ENCODE data around the gene GRM7.

Gene GRM7

DNA sequence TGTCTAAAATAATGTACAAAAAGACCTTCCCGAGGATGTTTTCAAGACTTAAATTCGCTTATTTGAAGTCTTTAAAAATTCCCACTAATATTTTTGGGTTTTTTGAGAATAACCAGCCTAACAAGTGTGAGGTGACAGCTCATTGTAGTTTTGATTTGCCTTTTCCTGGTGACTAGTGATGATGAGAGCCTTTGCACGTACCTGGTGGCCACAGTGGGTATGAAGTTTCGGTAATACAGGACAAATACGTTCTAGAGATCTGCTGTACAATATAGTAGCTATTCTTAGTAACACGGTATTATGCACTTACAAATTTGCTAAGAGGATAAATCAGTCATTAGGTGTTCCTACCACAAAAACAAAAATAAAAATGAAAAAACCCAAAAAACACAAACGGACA, 124.9 kb downstream of the GRM7 start:
- no peak for DNase-seq

DNA sequence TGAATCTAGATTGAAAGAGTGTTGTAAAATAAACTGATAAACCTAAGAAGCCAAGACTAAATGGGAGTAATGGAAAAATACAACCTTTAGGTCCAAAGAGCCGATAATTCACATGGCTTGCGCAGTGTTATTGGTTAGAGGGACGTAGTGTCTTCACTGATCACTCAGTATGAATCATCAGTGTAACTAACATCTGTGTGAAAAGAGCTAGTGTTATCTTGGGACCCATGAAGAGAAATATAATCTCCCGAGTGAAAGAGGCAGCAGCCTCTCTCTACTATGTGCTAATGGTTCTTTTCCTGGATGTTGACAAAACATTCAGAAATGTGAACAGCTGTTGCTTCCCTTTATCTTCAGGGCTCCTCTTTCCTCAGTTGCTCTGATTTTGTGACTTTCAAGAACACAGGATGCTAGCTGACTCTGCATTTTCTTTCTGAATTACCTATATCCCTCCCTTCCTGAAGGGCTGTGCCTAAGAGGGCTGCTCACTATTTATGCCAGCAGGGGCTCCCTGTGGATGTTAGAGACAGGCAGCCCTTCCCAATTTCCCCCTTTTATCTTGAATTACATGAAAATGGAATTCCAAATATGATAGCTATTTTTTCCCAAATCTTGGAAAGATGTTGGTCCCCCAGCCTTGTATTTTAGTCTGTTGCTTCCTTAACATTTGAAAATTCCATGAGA, 128.8 kb downstream of the GRM7 start:
- DNase-seq: no peak

DNA sequence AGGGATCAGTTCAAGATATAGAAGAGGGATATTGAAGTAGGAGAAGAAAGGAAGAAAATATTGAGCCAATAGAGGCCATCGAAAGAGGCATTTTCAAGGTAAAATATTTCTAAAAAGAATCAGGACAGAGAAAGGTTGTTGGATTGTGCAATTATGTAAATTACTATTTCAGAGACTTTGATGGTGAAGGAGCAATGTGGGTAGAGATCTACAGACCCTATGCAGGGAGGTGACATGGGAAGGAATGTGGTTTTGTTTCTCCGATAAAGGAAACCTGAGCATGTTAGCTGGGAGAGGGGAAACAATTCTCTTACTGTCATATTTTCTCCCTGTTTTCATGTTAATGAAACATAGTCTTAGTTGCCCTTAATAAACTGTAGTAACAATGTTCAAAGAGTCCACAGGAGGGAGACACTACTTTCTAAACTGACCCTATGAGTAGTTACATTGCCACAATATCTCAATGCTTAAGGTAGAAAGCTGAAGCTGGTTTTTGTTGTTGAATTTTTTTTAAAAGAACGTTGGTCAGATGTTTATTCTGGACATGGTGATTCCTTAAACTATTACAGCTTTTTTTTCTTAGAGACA, 133.3 kb downstream of the GRM7 start:
- no peak for DNase-seq

DNA sequence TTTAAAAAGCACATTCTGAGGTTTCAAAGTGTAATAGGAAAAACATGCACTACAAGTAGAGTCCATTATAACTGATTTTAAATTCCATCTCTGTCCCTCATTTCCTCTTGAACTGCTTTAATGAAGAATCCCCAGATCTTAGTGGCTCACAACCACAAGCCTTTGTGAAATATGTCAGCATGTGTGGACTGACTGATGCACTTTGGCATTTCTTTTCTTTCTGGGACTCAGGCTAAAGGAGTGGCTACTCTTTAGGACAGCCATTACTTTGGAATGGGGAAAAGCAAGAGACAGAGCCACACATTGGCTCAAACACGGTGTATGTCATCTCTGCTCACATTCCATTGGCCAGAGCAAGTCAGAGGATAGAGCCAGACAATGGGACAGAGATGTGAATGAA, 139.6 kb downstream of the GRM7 start:
- DNase-seq: no peak

DNA sequence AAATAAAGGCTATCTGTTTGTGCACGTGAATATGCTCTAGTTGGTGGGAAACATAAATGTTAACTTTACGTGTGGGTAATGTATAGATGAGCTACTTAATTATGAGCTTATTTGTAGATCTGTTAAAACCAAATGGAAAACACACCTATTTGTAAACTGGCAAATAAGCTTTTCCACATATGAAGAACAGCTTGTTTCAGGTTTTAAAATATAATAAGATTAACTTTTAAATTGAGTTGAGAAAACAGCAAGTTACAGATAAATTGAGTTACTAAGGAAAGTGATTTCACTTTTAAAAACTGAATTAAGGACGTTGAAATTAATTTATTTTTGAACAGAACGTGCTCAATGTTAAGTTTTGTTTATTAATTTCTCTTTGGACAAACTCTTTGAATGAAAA, 140.5 kb downstream of the GRM7 start:
- no peak for DNase-seq

DNA sequence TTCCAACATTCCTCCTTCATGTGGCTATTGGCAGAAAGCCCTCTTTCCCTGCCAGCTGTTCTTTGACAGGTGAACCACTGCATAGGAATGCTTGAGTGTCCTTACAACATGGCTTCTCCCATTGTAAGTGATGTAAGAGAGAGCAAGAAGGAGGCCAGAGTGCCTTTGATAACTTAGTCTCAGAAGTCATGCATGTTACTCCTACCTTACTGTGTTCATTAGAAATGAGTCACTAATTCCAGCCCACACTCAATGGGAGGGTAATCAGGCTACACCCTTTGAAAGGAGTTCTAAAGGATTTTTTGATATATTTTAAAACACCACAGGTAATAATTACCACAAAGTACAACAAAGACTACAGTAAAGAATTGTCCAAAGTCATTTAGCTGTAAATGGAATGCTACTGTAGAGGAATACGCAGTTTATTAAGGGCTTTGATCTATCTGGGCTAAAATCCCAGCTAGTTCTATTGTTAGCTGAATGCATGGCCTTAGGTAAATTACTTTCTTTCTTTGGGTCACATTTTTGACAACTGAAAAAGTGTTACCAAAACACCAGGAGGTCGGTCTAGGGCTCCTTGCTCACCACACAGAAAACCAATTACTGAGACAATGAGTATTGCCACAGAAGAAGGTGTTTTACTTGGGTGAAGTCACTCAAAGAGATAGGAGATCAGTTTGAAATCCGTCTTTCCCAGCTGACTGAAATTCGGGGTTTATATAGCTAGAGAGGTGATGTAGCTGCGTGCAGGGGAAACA, 154.9 kb downstream of the GRM7 start:
- DNase-seq: no peak

DNA sequence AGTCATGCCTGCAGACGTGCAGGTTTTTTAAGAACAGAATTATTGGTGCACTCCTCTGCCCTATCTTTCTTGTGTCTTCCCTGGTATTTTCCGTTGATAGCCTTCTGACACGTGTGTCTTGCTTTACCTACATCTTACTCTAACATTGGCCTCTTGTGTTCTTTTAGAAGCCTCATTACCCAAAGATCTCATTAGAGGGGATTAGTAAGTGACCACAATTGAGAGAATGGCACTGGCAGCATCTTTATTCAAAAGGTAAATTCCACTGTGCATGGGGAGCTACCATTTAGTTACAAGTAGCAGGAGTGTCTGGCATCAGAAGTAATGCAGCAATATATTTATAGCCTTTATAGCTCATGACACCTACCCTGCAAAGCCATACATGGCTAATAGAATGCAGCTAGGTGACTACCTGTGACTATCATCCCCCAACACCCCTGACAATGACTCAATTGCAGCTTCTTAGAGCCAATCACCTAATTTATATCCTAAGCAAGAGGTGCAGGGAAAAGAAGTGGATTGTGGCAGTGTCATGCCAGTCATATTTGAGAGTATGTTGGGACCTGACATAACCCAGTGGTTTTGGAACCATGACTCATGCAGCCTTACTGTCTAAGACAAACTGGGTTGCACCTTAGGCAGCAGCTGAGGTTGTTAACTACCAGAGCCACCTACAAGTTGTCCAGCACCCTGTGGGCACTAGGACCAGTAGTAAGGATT, 164.8 kb downstream of the GRM7 start:
- no peak for DNase-seq

DNA sequence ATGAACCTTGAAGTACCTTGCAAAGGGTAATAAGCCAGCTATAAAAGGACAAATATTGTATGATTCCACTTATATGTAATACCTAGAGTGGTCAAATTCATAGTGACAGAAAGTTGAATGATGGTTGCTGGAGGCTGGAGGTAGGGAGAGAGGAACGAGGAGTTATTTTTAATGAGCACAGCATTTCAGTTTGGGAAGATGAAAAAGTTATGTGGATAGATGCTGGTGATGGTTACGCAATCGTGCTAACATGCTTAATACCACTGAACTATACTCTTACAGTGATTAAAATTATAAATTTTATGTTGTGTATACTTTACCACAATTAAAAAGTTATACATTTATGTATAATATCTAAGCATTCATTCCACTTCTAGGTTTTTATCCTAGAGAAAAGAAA, 168.6 kb downstream of the GRM7 start:
- DNase-seq: peak in 1 of 4 experiments; percentile 0

DNA sequence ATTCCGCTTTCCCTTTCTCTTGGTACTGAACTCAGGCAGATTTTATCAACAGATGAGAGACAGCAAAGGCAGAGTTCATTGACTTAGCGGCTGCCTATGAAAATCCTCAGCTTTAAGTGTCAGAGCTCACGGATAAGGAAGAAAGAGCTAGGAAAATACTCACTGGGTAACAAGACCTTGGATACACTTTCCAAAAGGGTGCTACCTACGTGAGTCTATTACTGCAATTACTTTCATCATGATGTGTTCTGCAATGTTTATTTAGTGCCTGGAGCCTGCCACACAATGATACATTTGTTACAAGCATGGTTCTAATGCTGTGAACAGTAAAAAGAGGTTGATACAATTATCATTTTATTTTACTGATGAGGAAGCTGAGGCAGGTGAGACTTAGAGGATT, 177.5 kb downstream of the GRM7 start:
- DNase-seq: no peak

DNA sequence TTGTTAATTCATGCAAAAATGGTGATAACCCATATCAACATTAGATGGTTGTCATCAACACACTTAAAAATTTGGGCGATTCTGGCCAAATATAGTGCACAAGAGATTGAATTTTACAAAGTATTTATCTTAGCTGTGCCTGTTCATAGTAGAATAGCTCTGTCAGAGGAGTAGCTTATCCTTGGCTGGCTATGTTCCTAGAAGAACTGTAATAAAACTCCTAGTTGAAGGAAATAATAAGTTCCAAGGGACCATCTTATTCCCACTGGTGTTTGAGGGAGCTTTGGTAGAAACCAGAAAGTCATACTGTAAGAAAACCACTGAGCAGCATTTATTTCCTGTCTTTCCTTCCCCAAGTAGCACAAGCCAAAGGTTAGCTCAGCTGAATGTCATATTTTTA, 201.8 kb downstream of the GRM7 start:
- DNase-seq: no peak

DNA sequence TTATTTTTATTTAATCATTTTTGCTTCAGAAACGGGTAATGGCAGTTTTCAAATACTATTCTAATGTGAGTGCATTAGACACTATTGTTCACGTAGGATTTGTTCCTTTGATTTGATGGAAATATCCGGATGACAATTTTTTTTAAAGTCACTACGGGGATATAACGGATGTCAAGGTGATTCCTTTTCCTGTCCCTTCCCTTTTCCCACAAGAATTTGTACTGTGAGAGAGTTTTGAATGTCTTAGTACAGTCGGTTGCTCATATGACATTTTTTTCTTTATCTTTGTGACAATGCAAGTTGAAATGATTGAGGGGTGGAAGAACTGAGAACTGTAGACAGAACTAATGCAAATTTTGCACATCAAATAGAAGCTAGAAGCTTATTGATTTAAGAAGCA, 209.5 kb downstream of the GRM7 start:
- no peak for DNase-seq

DNA sequence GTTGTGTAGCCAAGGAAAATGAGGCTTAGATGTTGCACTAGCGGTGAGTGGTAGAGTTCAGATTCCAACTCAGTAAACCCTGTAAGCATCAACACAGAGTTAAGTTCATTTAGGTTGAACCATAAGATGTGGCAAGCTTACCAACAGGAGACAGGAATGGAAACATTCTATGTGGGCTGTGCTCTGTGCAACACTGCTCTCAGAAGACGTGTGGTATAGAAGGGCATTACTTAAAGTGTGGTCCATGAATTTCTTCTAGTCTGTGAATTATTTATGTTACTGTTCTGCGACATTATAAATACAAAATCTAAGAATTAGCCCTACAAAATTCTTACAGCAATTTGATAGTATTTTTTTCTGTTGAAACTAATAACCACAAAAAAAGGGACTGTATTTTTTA, 213.3 kb downstream of the GRM7 start:
- DNase-seq: no peak

DNA sequence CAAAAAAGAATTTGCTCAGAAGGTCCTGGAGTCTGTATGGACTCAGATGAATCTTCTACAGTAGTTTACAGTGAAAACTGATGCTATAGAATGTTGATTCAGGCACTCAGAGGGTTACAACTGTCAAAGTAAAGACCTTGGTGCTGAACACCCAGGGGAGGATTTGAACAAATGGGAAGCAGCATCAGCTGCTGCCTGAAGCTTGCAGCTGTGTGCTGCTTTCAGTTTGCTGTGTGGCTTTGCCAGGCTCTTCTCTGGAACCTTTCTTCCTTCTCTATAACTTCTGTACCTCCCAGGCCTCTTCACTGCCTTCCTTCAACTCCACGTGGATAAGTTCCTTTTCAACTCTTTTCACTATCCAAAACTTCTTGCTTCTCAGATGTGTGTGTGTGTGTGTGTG, 214.2 kb downstream of the GRM7 start:
- DNase-seq: no peak

DNA sequence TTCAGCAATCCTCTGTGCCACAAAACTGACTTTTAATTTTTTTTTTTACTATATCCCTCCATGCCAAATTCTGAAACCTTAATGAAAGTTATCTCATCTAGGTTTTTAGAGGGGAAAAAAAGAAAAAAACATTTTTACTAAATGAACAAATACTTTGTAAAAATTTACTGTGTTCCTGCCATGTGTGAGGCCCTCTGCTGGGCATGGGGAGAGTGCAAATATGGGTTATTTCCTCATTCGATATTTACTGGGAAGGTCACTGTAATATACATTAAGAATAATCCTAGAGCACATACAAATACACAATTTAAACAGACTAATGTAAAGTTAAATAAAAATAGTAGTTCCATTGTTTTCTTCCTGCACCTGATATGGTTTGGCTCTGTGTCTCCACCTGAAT, 215.0 kb downstream of the GRM7 start:
- DNase-seq: peak in 1 of 4 experiments; percentile 1

DNA sequence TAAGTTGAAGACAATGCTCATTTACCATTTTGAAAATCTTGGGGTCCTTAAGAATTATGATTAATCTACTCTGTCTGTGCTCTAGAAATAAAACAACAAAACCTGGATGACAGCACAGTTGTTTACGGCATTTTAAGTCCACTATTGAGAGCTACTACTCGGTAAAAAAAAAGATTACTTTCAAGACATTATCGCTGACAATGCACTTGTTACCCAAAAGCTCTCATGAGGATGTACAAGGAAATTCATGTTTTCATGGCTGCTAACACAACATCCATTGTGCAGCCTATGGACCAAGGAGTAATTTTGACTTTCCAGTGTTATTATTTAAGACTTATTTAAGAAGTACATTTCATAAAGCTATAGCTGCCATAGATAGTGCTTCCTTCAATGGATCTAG, 221.3 kb downstream of the GRM7 start:
- no peak for DNase-seq

DNA sequence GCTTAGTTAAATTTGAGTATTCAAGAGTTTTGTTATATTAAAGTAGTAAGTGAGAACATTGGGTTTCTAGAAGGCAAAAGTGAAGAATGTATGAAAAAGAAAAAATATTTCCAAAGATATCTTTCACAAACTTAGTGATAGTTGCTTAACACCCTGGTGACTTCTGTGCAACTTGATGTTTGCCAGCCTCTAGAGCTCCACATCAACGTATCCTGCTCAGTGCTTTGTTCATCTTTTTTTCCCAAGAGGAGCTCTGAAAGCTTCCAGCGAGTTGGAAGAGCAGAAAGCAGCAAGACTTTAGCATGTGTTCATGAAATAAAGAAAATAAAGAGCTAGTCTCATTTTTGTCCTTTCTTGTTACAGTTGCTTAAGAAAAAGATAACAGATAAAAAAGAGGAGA, 225.5 kb downstream of the GRM7 start:
- DNase-seq: no peak

DNA sequence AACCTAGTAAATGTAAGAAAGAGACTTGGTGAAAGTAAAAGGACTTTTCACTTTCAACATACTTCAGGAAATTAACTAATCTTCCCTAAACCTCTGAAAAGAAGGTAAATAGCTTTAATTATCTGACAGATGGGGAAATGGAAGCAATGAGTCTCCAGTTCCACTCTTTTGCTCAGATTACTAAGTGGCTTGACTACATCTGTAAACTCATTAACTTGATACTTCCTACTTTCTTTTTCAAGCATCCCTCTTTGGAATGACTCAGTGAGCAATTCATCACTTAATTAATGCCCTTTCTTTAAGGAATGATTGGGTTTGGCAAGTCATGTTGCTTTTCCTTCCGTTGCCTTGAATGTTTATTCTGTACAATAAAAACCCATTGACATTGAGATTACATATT, 234.2 kb downstream of the GRM7 start:
- DNase-seq: no peak

DNA sequence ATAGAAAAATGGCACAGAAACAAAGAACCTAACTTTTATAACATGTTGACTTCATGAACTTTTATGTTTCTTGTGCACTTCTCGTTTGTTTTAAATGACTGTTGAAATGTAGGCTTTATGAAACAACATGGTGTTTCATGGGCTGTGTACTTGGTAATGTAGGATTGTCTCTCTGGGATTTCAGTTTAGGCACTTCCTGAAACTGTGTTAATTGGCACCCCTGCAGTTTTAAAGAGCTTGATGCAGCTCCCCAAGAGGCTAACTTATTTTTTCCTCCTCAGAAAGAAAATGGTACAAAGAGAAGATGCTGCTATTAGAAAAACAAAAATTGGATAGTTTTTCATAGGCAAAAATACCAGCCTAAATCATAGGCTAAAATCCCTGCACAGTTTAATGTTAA, 239.2 kb downstream of the GRM7 start:
- no peak for DNase-seq

DNA sequence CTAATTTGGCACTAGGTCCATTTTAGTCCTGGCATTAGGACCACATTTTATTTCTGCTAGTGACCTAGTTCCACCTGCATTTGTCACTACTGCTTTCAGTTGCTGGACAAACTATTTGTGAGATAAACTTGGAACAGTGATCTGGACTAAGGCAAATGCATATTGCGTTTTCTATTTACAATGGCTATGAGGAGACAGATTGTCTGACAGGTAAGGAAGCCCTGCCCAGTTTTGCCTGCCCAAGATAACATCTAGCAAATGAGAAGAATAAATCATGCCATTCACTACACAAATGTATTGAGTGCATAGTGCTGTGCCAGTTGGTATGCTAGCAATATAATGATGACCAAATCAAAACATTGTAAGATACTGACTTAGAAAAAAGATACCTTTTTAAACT, 245.7 kb downstream of the GRM7 start:
- no peak for DNase-seq

DNA sequence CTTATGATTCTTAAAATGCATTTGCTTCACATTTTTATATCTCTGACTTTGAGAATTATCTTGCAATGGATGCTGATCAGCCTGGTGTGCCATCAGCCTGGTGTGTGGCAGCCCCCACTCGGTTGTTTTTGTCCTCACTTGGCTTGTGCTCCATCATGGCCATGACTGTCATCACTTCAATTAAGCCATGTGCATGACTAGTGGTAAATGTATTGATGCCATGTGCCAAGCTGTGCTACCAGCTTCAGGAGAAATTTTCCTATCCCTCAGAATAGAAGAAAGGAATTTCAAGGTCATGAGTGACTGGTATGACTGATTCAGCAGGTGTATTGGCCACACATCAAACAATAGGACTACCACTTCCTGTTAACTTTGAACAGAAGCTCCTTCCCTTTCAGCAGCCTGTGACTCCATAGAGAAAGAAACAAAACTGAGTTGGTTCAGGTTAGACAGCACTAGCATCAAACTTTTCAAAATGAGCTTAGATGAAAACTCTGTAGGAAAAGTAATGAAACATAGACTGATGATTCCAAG, 251.7 kb downstream of the GRM7 start:
- DNase-seq: no peak

DNA sequence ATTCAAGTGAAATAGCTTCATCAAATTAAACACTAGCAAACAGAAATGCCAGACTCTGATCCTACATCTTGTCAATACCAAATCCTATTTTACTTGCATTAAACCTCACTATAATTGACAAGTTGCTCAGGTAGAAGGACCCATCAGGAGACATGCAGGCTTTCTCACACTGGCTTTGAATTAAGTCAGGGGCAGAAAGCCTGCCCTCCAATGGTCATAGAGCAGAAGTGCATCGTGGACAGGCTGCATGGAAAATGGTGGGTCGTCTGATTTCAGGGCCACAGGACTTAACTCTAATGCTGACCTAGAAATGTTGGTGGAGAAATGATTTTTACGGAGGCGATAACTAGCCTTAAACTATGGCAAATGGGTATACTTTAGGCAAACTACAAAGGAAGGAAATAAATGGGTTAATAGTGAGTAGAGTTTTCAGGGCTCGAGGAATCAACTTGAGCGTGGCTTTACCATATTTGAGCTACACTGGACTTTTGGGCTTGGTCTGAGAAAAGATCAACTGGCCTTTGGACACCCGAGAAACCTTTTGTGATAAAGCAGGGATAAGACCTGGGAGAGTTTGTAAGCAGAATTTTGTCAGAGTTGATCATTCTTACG, 283.9 kb downstream of the GRM7 start:
- peak in 3 of 4 experiments; percentile 6 to 15 (median 8) for DNase-seq

DNA sequence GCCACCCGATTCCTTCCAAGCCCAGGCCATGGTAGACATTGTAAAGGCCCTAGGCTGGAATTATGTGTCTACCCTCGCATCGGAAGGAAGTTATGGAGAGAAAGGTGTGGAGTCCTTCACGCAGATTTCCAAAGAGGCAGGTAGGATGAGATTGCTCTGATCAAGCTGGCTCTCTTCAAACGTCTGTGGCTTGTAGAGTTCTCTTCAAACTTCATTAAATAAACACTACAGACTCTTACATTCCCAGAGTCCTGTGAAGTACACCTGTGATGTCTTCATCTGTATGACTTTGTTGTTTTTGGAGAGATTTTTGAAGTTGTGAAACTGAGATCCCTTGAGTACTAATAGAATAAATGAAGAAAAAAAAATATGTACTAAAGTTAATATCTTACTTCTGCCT, 285.6 kb downstream of the GRM7 start:
- DNase-seq: no peak

DNA sequence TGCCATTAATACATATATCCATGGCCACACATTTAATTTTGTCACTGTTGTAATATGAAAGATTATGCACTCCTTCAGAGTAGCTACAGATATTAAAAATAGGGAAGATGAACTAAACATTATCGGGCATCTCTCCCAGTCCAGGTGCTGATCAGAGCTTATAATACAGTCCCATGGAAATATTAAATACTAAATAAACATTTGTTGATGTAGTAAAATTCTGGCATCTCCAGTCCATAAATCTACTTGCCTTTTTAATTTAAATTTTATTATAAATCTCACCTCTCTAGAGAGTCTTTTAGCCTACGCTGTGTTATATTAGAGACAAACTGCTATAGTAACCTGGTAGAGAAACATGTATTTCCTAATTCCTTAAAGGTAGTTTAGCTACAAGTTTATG, 297.6 kb downstream of the GRM7 start:
- DNase-seq: no peak
